Measurements from ENCODE around the gene FAM222A.

FAM222A gene

GRCh38 chr12:109696485-109697269 is 16.9 kb upstream of the FAM222A start:
- Histone ChIP-seq H3K36me3 (replicated peaks in 1 of 2; ENCODE audit: control insufficient read depth in 2 of 2, insufficient read depth in 2 of 2, low read length in 2 of 2) (no peaks in the 10 kb centered on the region), H4K8ac (ENCODE audit: low read depth, low read length) (no peak overlapping the region), H2BK5ac (ENCODE audit: low read length) (no peak overlapping the region), H3K23ac (ENCODE audit: low read depth, low read length, poor library complexity) (no peak overlapping the region), H3K14ac (ENCODE audit: low read length) (no peak overlapping the region), H2AFZ (ENCODE audit: low read length) (no peak overlapping the region), H2BK15ac (ENCODE audit: low read length) (no peak overlapping the region), H3K18ac (ENCODE audit: low read length) (peak overlapping the region; percentile 8), H3K4me3 (ENCODE audit: low read length in 2 of 2) (no peak overlapping the region), H3K27me3 (ENCODE audit: control insufficient read depth in 3 of 3, insufficient read depth in 3 of 3, low read depth in 1 of 3, low read length in 3 of 3) (peaks cover 0 to 44% (median 0%) of the 10 kb centered on the region in 3 experiments), H3K9ac (ENCODE audit: low read depth, low read length, poor library complexity) (no peak overlapping the region), H3K4me1 (ENCODE audit: control insufficient read depth in 2 of 2, insufficient read depth in 1 of 2, low read depth in 1 of 2, low read length in 2 of 2) (peaks cover 0 to 5% of the 10 kb centered on the region in 2 donors), H2BK12ac (ENCODE audit: low read length) (no peak overlapping the region), H3K9me3 (replicated peaks in 1 of 2; ENCODE audit: control insufficient read depth in 2 of 2, insufficient read depth in 1 of 2, low read depth in 1 of 2, low read length in 2 of 2) (no peaks in the 10 kb centered on the region), H3K27ac (replicated peaks; ENCODE audit: low read length) (no peak overlapping the region), H3K4ac (ENCODE audit: low read length) (no peak overlapping the region), H4K91ac (ENCODE audit: low read depth, low read length, poor library complexity) (no peak overlapping the region), H3K79me1 (ENCODE audit: low read depth, low read length) (no peaks in the 10 kb centered on the region), H2BK120ac (ENCODE audit: low read depth, low read length) (no peak overlapping the region), H2AK5ac (ENCODE audit: low read depth, low read length) (no peak overlapping the region), H3K4me2 (ENCODE audit: insufficient read depth, low read length, poor library complexity, severe bottlenecking) (no peak overlapping the region)
- WGBS, 2 donors (ENCODE audit: extremely low coverage in 2 of 2, insufficient read length in 2 of 2, insufficient replicate concordance in 1 of 2): no CpG with 5 or more reads among the region's 6 CpGs
- no peak for DNase-seq (ENCODE audit: low spot score)

GRCh38 chr12:109697270-109697553 is 16.4 kb upstream of the FAM222A start:
- no peak overlapping the region for H2AFZ ChIP-seq (ENCODE audit: low read length)
- no peak overlapping the region for H2BK12ac ChIP-seq (ENCODE audit: low read length)
- no peak overlapping the region for H2AK5ac ChIP-seq (ENCODE audit: low read depth, low read length)
- H3K23ac ChIP-seq (ENCODE audit: low read depth, low read length, poor library complexity): no peak overlapping the region
- no peak overlapping the region for H3K18ac ChIP-seq (ENCODE audit: low read length)
- WGBS, 2 donors (ENCODE audit: extremely low coverage in 2 of 2, insufficient read length in 2 of 2, insufficient replicate concordance in 1 of 2): no CpG with 5 or more reads among the region's 2 CpGs
- no peak overlapping the region for H2BK5ac ChIP-seq (ENCODE audit: low read length)
- peaks cover 0 to 42% (median 0%) of the 10 kb centered on the region in 3 experiments for H3K27me3 ChIP-seq (ENCODE audit: control insufficient read depth in 3 of 3, insufficient read depth in 3 of 3, low read depth in 1 of 3, low read length in 3 of 3)
- H3K4me2 ChIP-seq (ENCODE audit: insufficient read depth, low read length, poor library complexity, severe bottlenecking): no peak overlapping the region
- no peak overlapping the region for H3K4ac ChIP-seq (ENCODE audit: low read length)
- H2BK15ac ChIP-seq (ENCODE audit: low read length): no peak overlapping the region
- no peak overlapping the region for H3K14ac ChIP-seq (ENCODE audit: low read length)
- no peak overlapping the region for H4K8ac ChIP-seq (ENCODE audit: low read depth, low read length)
- peaks cover 0 to 5% of the 10 kb centered on the region in 2 donors for H3K4me1 ChIP-seq (ENCODE audit: control insufficient read depth in 2 of 2, insufficient read depth in 1 of 2, low read depth in 1 of 2, low read length in 2 of 2)
- H3K9ac ChIP-seq (ENCODE audit: low read depth, low read length, poor library complexity): no peak overlapping the region
- no peak overlapping the region for H3K4me3 ChIP-seq (ENCODE audit: low read length in 2 of 2)
- H3K9me3 ChIP-seq (replicated peaks in 1 of 2; ENCODE audit: control insufficient read depth in 2 of 2, insufficient read depth in 1 of 2, low read depth in 1 of 2, low read length in 2 of 2): no peaks in the 10 kb centered on the region
- H3K36me3 ChIP-seq (replicated peaks in 1 of 2; ENCODE audit: control insufficient read depth in 2 of 2, insufficient read depth in 2 of 2, low read length in 2 of 2): no peaks in the 10 kb centered on the region
- H3K27ac ChIP-seq (replicated peaks; ENCODE audit: low read length): no peak overlapping the region
- no peak overlapping the region for H2BK120ac ChIP-seq (ENCODE audit: low read depth, low read length)
- no peaks in the 10 kb centered on the region for H3K79me1 ChIP-seq (ENCODE audit: low read depth, low read length)
- H4K91ac ChIP-seq (ENCODE audit: low read depth, low read length, poor library complexity): no peak overlapping the region
- no peak for DNase-seq (ENCODE audit: low spot score)

DNA sequence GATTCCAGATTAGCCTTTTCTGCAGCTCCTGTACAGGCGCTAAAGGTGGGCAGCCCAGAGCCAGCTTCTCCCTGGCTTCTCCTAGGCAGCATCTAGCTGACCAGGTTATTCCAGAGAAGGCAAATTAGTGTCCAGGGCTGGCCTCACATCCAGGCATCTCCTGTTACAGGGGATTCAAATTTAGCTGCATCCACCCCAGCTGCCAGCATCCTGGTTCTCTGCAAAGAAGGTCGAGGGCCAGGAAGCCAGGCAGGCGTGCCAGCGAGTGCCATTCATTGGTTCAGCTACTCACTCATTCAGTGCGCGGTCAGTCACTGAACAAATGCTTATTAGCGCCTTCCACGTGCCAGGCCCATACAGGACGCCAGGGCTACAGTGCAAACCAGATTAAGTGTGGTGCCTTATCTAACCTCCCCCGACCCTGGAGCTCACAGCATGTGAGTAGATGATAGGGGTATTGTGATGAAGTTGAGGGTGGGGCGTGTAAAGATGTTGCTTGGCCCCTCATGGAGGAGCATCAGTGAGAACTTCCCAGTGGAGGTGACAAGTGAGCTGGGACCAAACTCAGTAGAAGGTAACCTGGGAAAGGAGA is 15.7 kb upstream of the FAM222A start:
- no peak overlapping the region for H3K14ac ChIP-seq (ENCODE audit: low read length)
- no peak overlapping the region for H4K8ac ChIP-seq (ENCODE audit: low read depth, low read length)
- peak overlapping the region; percentile 61 for H4K91ac ChIP-seq (ENCODE audit: low read depth, low read length, poor library complexity)
- no CpG with 5 or more reads among the region's 11 CpGs for WGBS, 2 donors (ENCODE audit: extremely low coverage in 2 of 2, insufficient read length in 2 of 2, insufficient replicate concordance in 1 of 2)
- peaks cover 0 to 5% of the 10 kb centered on the region in 2 donors for H3K4me1 ChIP-seq (ENCODE audit: control insufficient read depth in 2 of 2, insufficient read depth in 1 of 2, low read depth in 1 of 2, low read length in 2 of 2)
- H3K36me3 ChIP-seq (replicated peaks in 1 of 2; ENCODE audit: control insufficient read depth in 2 of 2, insufficient read depth in 2 of 2, low read length in 2 of 2): no peaks in the 10 kb centered on the region
- peak overlapping the region; percentile 33 for H3K18ac ChIP-seq (ENCODE audit: low read length)
- peak overlapping the region; percentile 77 for H2AK5ac ChIP-seq (ENCODE audit: low read depth, low read length)
- no peak overlapping the region for H2BK15ac ChIP-seq (ENCODE audit: low read length)
- H3K79me1 ChIP-seq (ENCODE audit: low read depth, low read length): no peaks in the 10 kb centered on the region
- DNase-seq (ENCODE audit: low spot score): no peak
- no peaks in the 10 kb centered on the region for H3K9me3 ChIP-seq (replicated peaks in 1 of 2; ENCODE audit: control insufficient read depth in 2 of 2, insufficient read depth in 1 of 2, low read depth in 1 of 2, low read length in 2 of 2)
- no peak overlapping the region for H2BK120ac ChIP-seq (ENCODE audit: low read depth, low read length)
- peak overlapping the region; percentile 3 for H2BK12ac ChIP-seq (ENCODE audit: low read length)
- no peak overlapping the region for H3K23ac ChIP-seq (ENCODE audit: low read depth, low read length, poor library complexity)
- peaks cover 0 to 40% (median 0%) of the 10 kb centered on the region in 3 experiments for H3K27me3 ChIP-seq (ENCODE audit: control insufficient read depth in 3 of 3, insufficient read depth in 3 of 3, low read depth in 1 of 3, low read length in 3 of 3)
- no peak overlapping the region for H3K4me3 ChIP-seq (ENCODE audit: low read length in 2 of 2)
- no peak overlapping the region for H2BK5ac ChIP-seq (ENCODE audit: low read length)
- no peak overlapping the region for H3K4ac ChIP-seq (ENCODE audit: low read length)
- H3K9ac ChIP-seq (ENCODE audit: low read depth, low read length, poor library complexity): no peak overlapping the region
- no peak overlapping the region for H3K27ac ChIP-seq (replicated peaks; ENCODE audit: low read length)
- no peak overlapping the region for H2AFZ ChIP-seq (ENCODE audit: low read length)
- H3K4me2 ChIP-seq (ENCODE audit: insufficient read depth, low read length, poor library complexity, severe bottlenecking): no peak overlapping the region

GRCh38 chr12:109698820-109699219 is 14.8 kb upstream of the FAM222A start:
- H3K79me1 ChIP-seq (ENCODE audit: low read depth, low read length): no peaks in the 10 kb centered on the region
- H3K36me3 ChIP-seq (replicated peaks in 1 of 2; ENCODE audit: control insufficient read depth in 2 of 2, insufficient read depth in 2 of 2, low read length in 2 of 2): no peaks in the 10 kb centered on the region
- no peak overlapping the region for H3K18ac ChIP-seq (ENCODE audit: low read length)
- no peak overlapping the region for H3K27ac ChIP-seq (replicated peaks; ENCODE audit: low read length)
- no peak overlapping the region for H3K14ac ChIP-seq (ENCODE audit: low read length)
- H3K4ac ChIP-seq (ENCODE audit: low read length): no peak overlapping the region
- no peak overlapping the region for H3K9ac ChIP-seq (ENCODE audit: low read depth, low read length, poor library complexity)
- peaks cover 0 to 3% of the 10 kb centered on the region in 2 donors for H3K4me1 ChIP-seq (ENCODE audit: control insufficient read depth in 2 of 2, insufficient read depth in 1 of 2, low read depth in 1 of 2, low read length in 2 of 2)
- H2BK12ac ChIP-seq (ENCODE audit: low read length): no peak overlapping the region
- peaks cover 0 to 32% (median 0%) of the 10 kb centered on the region in 3 experiments for H3K27me3 ChIP-seq (ENCODE audit: control insufficient read depth in 3 of 3, insufficient read depth in 3 of 3, low read depth in 1 of 3, low read length in 3 of 3)
- H2AK5ac ChIP-seq (ENCODE audit: low read depth, low read length): no peak overlapping the region
- WGBS, 2 donors (ENCODE audit: extremely low coverage in 2 of 2, insufficient read length in 2 of 2, insufficient replicate concordance in 1 of 2): no CpG with 5 or more reads among the region's 7 CpGs
- no peak overlapping the region for H4K91ac ChIP-seq (ENCODE audit: low read depth, low read length, poor library complexity)
- no peaks in the 10 kb centered on the region for H3K9me3 ChIP-seq (replicated peaks in 1 of 2; ENCODE audit: control insufficient read depth in 2 of 2, insufficient read depth in 1 of 2, low read depth in 1 of 2, low read length in 2 of 2)
- no peak overlapping the region for H3K4me2 ChIP-seq (ENCODE audit: insufficient read depth, low read length, poor library complexity, severe bottlenecking)
- no peak overlapping the region for H2BK5ac ChIP-seq (ENCODE audit: low read length)
- H3K23ac ChIP-seq (ENCODE audit: low read depth, low read length, poor library complexity): no peak overlapping the region
- DNase-seq (ENCODE audit: low spot score): no peak
- H2BK120ac ChIP-seq (ENCODE audit: low read depth, low read length): no peak overlapping the region
- no peak overlapping the region for H3K4me3 ChIP-seq (ENCODE audit: low read length in 2 of 2)
- H2AFZ ChIP-seq (ENCODE audit: low read length): no peak overlapping the region
- H4K8ac ChIP-seq (ENCODE audit: low read depth, low read length): no peak overlapping the region
- no peak overlapping the region for H2BK15ac ChIP-seq (ENCODE audit: low read length)
